KOPT-K1 (cell line): ENCODE data around the gene STAT1.
A peak's percentile ranks its signal among the peaks of the same experiment; 100 is the strongest.

ENCODE experiments used
- H3K27ac ChIP-seq: fragments of 200-600 bp; sonication (generic); 2 replicates; pipeline ENCODE4 v1.5.1; 2016; ENCODE audit warnings: antibody characterized with exemption, mild to moderate bottlenecking, low read depth, low read length; ENCODE audit not compliant: poor library complexity, severe bottlenecking
- H3K36me3 ChIP-seq: fragments of 200-600 bp; sonication (generic); 2 replicates; pipeline ENCODE4 v1.5.1; 2017; ENCODE audit warnings: antibody characterized with exemption, mild to moderate bottlenecking, low read length, moderate library complexity; ENCODE audit not compliant: insufficient read depth
- H3K9me3 ChIP-seq: fragments of 200-600 bp; sonication (generic); 2 replicates; pipeline ENCODE4 v1.5.1; 2017; ENCODE audit warnings: antibody characterized with exemption, low read length, mild to moderate bottlenecking; ENCODE audit not compliant: insufficient read depth, poor library complexity, severe bottlenecking

Gene STAT1

DNA sequence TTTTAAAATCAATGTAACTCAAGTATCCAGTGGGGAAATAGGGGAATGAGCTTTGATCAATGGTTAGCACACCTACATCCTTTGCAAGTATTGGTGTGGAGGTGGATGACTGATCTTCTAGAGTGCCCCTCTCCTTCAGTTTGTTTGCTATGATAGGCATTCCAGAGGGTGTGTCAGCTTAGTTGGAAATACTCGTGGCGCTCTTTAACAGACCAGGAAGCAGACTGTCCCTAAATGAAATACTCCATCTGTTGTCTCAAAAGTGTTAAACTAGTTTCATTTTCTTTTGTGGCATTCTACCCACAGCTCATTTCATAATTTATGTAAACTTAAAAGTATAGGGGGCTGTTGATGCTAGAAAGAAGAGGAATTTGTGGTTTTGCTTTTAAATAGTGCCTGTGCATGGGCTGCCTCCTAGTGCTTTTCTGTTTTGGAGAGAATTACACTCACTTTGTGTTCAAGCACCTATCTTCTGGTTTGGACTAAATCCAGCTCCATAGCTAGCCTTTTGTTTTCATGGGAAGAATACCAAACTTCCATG lies 66.2 kb downstream of the STAT1 start:
- Histone ChIP-seq H3K36me3 (no peaks in the 10 kb centered on the region), H3K9me3 (no peaks in the 10 kb centered on the region), H3K27ac (peak overlapping the region; percentile 50)

DNA sequence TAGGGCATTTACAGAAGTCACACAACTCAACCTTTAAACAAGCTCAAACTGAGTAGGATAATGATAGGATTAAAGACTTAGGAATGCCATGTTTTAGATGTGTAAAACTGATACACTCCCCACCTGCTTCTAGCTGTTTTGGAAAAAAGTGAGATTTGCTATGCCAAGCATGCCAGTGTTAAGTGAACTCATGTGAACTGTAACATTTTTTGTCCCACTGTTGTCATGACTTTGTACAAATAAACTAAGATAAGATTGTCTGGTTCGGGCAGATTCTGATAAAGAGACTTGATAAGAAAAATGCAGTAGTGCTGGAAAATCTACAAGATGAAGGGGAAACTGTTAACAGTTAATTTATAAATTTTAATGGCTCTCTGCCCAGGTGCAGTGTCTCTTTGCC lies 66.8 kb downstream of the STAT1 start:
- H3K36me3 ChIP-seq: no peaks in the 10 kb centered on the region
- peak overlapping the region; percentile 50 for H3K27ac ChIP-seq
- H3K9me3 ChIP-seq: no peaks in the 10 kb centered on the region

DNA sequence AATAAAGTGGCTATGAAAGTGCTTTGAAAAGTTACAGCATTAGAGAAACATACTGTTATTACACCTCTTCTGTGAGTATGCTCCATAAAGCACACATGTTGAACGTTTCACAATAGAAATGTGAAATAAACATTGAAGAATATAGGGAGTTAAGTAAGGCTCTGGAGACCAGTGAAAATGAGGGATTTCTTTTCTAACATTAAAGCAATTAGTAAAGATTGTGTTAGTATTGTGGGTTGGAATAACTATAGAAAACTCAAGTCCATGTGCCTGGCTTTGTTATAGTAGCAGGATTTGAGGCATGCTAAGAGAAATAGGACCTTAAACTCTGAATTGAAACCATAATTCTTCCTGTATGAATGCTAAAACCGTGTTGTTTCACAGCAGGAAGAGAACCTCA lies 70.3 kb downstream of the STAT1 start:
- Histone ChIP-seq H3K36me3 (no peaks in the 10 kb centered on the region), H3K9me3 (no peaks in the 10 kb centered on the region), H3K27ac (no peak overlapping the region)

DNA sequence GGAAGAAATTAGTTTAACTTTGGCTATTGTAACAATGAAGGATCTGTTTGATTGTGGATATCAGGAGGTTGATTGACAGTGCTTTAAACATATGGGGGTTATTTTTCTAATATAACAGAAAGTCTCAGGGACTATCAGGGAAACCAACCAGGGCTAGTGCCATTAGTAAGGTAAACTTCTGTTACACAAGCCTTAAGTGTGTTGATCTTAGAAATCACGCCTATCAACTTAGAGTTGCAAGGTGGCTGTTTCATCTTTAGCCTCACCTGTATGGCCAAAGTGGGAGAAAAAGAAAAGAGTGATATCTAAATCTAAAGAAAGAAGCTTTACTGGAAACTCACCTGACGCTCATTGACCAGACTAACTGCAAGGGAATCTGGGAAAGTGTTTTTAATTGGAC lies 71.3 kb downstream of the STAT1 start:
- no peaks in the 10 kb centered on the region; the same call in 1 of the 2 replicates for H3K36me3 ChIP-seq
- H3K9me3 ChIP-seq: no peaks in the 10 kb centered on the region
- no peak overlapping the region for H3K27ac ChIP-seq

DNA sequence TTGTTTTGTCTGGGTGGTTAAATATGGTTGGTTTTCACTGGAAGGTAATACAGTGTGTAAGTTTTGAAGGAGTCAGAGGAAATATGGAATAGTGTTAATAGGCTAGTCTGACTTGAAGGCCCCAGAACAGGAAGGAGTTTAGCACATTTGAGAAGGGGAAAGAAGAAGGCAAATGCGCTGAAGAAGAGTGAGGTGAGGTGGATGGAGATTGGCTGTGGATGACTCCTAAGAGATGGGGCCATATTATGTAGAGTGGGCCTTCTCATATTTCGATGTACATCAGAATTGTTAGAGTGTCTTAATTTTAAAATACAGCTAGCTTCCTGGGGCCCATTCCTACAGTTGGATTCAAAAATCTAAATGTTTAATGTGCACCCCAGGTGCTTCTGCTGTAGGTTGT lies 72.4 kb downstream of the STAT1 start:
- peaks cover 7% of the 10 kb centered on the region for H3K36me3 ChIP-seq
- no peaks in the 10 kb centered on the region for H3K9me3 ChIP-seq
- H3K27ac ChIP-seq: no peak overlapping the region

DNA sequence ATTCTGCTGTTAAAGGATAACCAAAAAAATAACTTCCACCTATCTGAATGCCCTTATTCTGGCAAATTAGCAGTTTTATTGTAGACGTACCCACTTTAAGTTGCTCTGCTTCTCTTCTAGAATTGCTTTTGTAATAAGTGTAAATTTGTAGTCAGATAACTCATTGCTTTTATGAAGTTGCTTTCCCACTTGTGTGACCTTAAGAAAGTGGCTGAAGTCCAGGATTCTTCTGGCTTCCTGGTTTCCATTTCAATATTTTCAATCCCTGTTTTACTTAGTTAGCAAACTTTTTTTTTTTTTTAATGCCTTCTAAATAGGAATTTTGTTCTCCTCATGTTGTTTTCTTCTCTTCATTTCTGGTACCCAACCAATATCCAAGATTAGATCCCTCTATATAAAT lies 73.5 kb downstream of the STAT1 start:
- Histone ChIP-seq H3K9me3 (no peaks in the 10 kb centered on the region), H3K27ac (no peak overlapping the region), H3K36me3 (peaks cover 18% of the 10 kb centered on the region)

DNA sequence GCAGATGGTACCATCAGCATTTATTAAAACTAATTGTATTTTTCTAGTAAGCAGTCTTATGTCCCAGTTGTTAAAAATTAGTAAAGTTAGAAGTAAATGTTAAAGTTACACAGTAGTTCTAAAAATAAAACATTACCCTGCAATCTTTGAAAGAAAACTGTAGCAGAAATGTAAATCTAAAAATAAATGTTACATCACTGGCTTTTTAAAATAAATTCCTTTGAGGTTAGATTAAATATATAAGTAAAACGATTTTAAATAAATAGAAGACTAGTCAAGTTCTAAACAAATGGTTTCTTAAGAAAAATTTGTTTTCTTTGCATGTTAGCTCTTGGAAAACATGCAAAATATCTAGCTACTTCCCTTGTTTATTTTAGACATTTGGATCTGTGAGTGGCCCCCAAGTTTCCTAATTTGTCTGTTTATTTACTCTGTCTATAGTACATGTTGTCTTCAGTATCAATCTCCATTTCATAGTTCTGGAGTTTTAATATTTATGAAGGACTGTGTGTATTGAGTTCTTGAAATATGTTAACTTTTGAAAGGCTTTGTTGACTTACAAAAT lies 75.1 kb downstream of the STAT1 start:
- H3K27ac ChIP-seq: no peak overlapping the region
- H3K36me3 ChIP-seq: peaks cover 32% of the 10 kb centered on the region
- no peaks in the 10 kb centered on the region for H3K9me3 ChIP-seq

DNA sequence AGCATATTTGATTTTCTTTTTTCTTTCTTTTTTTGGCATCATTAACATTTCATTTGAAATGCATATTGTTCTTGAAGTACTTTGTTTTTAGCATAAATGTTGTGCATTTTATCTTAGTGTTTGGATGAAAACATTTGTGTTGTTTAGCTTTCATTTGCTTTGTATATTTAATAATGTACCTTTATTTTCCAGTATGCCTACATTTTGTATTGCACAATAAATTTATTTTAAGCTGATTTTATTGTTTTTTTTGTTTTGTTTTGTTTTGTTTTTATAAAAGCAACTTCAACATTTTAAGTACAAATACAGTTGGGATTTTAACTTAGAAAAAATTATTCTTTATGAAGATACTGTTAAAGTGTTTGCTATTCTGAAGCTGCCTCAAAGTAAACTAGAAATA lies 78.9 kb downstream of the STAT1 start:
- no peak overlapping the region for H3K27ac ChIP-seq
- no peaks in the 10 kb centered on the region for H3K9me3 ChIP-seq
- H3K36me3 ChIP-seq: peaks cover 68% of the 10 kb centered on the region

DNA sequence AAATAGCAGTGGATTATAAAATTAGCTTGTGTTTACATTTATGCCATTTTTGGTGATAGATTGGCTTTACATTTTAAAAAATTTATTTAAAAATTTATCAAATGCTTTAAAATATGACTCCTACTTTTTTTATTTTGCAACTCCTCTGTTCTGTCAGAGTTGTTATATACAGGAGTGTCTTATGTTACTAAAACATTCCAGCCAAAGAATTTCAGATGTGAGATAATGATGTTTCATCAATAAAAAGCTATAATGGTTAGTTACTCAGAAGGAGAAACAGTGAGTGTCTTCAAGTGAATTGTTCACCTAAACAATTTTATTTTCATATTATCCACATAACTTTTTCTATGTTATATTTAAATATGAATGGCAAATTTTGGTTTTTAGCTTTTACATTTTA lies 80.6 kb downstream of the STAT1 start:
- H3K36me3 ChIP-seq: peaks cover 83% of the 10 kb centered on the region

DNA sequence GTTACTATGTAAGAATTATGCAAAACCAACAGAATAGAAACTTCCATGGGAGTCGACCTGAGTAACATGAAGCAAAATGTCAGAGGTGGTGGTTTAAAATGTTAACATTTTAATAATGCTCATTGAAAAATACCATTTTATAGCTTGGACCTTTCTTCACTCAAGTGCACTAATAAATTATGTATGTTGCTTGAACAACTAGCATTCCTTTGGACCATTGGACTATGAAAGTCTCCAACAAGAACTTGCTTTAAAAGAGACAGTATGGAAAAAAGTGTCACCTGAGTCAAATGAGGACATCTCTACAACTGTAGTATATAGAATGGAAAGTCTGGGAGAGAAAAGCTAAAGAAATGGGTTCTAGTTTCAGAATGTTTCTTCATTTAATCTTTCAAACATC lies 81.5 kb downstream of the STAT1 start:
- H3K36me3 ChIP-seq: peaks cover 90% of the 10 kb centered on the region
- H3K9me3 ChIP-seq: no peaks in the 10 kb centered on the region
- H3K27ac ChIP-seq: no peak overlapping the region

More for the DNA sequence above, 80.6 kb downstream of the STAT1 start:
- H3K9me3 ChIP-seq: no peaks in the 10 kb centered on the region
- H3K27ac ChIP-seq: no peak overlapping the region

DNA sequence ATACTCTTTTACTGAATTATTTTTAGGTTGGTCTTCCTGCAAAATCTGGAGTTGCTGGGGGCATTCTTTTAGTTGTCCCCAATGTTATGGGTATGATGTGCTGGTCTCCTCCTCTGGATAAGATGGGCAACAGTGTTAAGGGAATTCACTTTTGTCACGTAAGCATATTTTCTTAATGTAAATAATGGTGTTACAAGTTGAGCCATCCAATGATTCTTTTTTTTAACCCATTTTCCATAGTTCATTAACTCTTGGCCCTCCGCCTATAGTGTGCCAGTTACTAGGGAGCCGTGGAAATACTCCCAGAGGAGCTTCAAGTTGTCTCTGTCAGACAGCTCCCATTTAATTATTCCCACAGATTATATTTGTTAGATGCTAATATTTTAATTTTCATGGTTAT lies 83.6 kb downstream of the STAT1 start:
- Histone ChIP-seq H3K27ac (no peak overlapping the region), H3K9me3 (no peaks in the 10 kb centered on the region), H3K36me3 (peaks cover 93% of the 10 kb centered on the region)

DNA sequence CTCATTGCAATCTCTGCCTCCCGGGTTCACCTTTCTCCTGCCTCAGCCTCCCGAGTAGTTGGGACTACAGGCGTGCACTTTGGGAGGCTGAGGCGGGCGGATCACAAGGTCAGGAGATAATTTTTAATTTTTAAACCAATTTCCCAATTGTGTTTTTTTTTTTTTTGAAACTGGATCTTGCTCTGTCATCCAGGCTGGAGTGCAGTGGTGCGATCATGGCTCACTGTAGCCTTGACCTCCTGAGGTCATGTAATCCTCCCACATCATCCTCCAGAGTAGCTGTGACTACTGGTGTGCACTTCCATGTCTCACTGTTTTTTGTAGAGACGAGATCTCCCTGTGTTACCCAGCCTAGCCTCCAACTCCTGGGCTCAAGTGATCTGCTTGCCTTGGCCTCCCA lies 84.1 kb downstream of the STAT1 start:
- peaks cover 93% of the 10 kb centered on the region for H3K36me3 ChIP-seq
- no peak overlapping the region for H3K27ac ChIP-seq
- no peaks in the 10 kb centered on the region for H3K9me3 ChIP-seq

DNA sequence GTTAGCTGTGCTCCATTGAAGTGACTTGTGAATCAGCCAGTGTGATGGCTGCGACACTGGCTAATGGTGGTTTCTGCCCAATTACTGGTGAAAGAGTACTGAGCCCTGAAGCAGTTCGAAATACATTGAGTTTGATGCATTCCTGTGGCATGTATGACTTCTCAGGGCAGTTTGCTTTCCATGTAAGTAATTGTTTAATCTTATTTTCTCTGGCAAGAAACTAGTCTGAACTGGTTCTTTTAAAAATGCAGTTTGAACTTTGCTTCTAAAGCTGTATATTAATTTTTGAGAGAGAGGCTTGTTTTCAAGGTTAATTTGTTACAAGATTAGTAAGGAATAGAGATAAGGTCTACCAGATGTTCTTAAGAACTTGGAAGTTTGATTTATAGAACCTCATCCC lies 86.7 kb downstream of the STAT1 start:
- Histone ChIP-seq H3K9me3 (no peaks in the 10 kb centered on the region), H3K36me3 (peaks cover 96% of the 10 kb centered on the region), H3K27ac (no peak overlapping the region)

DNA sequence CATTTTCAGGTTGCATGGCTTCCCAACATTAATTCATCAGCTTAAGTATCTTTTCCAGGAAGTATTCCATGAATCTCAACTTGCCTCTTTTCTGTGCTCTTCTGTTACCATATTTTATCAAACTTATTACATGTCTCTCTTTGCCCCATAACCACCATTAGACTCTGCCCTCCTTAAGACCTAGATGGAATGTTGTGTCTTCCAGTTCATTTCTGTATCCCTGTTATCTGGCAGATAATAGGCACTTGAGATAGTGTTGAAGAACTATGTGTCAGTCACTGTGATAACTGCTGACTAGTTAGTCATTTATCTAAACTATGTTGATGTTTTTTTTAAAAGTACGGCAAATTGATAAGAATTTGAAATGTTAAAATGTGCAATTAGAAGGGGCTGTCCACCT lies 91.6 kb downstream of the STAT1 start:
- Histone ChIP-seq H3K36me3 (peaks cover 96% of the 10 kb centered on the region), H3K27ac (no peak overlapping the region), H3K9me3 (no peaks in the 10 kb centered on the region)

DNA sequence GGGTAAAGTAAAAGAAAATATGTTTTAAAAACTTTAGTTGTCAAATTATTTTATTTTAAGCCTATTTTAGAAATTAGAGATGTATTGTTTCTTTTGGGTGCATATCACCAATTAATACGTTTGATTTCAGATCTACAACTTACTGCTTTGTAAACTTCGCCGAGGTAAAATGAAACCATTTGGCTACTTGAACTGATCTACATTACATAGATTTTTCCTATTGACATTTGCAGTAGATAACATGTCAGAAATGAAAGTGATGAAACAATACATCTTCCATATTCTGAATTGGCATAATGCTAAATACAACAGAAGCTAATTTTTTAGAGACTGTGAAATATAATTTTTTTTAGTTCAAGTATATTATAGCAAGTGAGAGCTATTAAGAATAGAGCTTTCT lies 93.9 kb downstream of the STAT1 start:
- H3K27ac ChIP-seq: no peak overlapping the region
- no peaks in the 10 kb centered on the region for H3K9me3 ChIP-seq
- H3K36me3 ChIP-seq: peaks cover 96% of the 10 kb centered on the region
